CD8-positive, alpha-beta memory T cell (primary cell): Measurements from ENCODE around the gene MYO5C. TPM values are rescaled to one million over a fixed set of nuclear protein-coding genes. Genes with fewer than 3 reads are reported as not detected.

Experiments
- CTCF ChIA-PET: fragments of 350-600 bp; sonication (Branson Sonifier 250); formaldehyde crosslinking; loops from one replicate; lab custom pipeline; 2021; ENCODE audit warnings: antibody characterized with exemption; lab: Charles Lee
- POLR2A ChIA-PET: fragments of 350-600 bp; sonication (Branson Sonifier 250); formaldehyde crosslinking; loops from one replicate; lab custom pipeline; 2021; ENCODE audit warnings: antibody characterized with exemption; lab: Charles Lee
- DNase-seq, 5 donors: peaks; one replicate each; pipeline versions ENCODE4 v3.0.0 to v3.0.0-alpha.2; 2020 to 2022; ENCODE audit warnings: mixed read lengths in 1 of 5
- H3K27ac ChIP-seq: one replicate; pipeline ENCODE4 v1.7.0; 2013; ENCODE audit warnings: low read depth, mild to moderate bottlenecking, low read length, moderate library complexity
- H3K27me3 ChIP-seq: 2 replicates; pipeline ENCODE4 v1.7.0; 2013; ENCODE audit warnings: low read length, mild to moderate bottlenecking; ENCODE audit not compliant: insufficient read depth, poor library complexity, severe bottlenecking
- H3K36me3 ChIP-seq: 2 replicates; pipeline ENCODE4 v1.7.0; 2013; ENCODE audit warnings: mild to moderate bottlenecking, low read length, moderate library complexity; ENCODE audit not compliant: insufficient read depth
- H3K4me1 ChIP-seq: 2 replicates; pipeline ENCODE4 v1.7.0; 2013; ENCODE audit warnings: mild to moderate bottlenecking, low read length, moderate library complexity; ENCODE audit not compliant: insufficient read depth
- H3K4me3 ChIP-seq: 2 replicates; pipeline ENCODE4 v1.7.0; 2013; ENCODE audit warnings: mild to moderate bottlenecking, low read length
- H3K9me3 ChIP-seq: 2 replicates; pipeline ENCODE4 v1.7.0; 2013; ENCODE audit warnings: mild to moderate bottlenecking, low read length
- H3K27ac Mint-ChIP-seq, 8 donors: one replicate each; pipeline ENCODE4 v1.8.0; 2020 to 2021; ENCODE audit warnings: mixed read lengths in 8 of 8, mild to moderate bottlenecking in 6 of 8, inconsistent platforms in 3 of 8, moderate library complexity in 3 of 8
- H3K27me3 Mint-ChIP-seq, 2 donors: one replicate each; pipeline ENCODE4 v1.8.0; 2020 to 2021; ENCODE audit warnings: mixed read lengths in 2 of 2, mild to moderate bottlenecking in 1 of 2, moderate library complexity in 1 of 2
- H3K36me3 Mint-ChIP-seq, 3 donors: one replicate each; pipeline ENCODE4 v1.8.0; 2020 to 2021; ENCODE audit warnings: mixed read lengths in 3 of 3, inconsistent platforms in 1 of 3, mild to moderate bottlenecking in 1 of 3
- H3K4me1 Mint-ChIP-seq, 3 donors: one replicate each; pipeline ENCODE4 v1.8.0; 2020 to 2021; ENCODE audit warnings: mixed read lengths in 3 of 3, inconsistent platforms in 1 of 3, mild to moderate bottlenecking in 1 of 3
- H3K4me3 Mint-ChIP-seq, 7 donors: one replicate each; pipeline ENCODE4 v1.8.0; 2020 to 2021; ENCODE audit warnings: mixed read lengths in 7 of 7, mild to moderate bottlenecking in 6 of 7, moderate library complexity in 4 of 7, inconsistent platforms in 2 of 7
- H3K9me3 Mint-ChIP-seq, 5 donors: one replicate each; pipeline ENCODE4 v1.8.0; 2020 to 2022; ENCODE audit warnings: mixed read lengths in 5 of 5, mild to moderate bottlenecking in 3 of 5, moderate library complexity in 2 of 5, inconsistent platforms in 1 of 5
- polyA plus RNA-seq: library from polyadenylated mRNA; unstranded; fragments of 300-500 nt; fragmentation: Illumina TruSeq; gene quantifications from one replicate; pipeline ENCODE4 v1.2.3, GENCODE V29; 2021
- total RNA-seq, 2 experiments: library from RNA; stranded (reverse); gene quantifications; one replicate each; pipeline ENCODE4 v1.2.3, GENCODE V29; 2021

Gene MYO5C
- total RNA-seq (under 1 TPM; 0.18 to 0.33 TPM), polyA plus RNA-seq (0.48 TPM)

GRCh38 chr15:52295421-52296001 is at the start of gene MYO5C:
TSS of gene MYO5C (minus strand) at chr15:52295804. CDS start at chr15:52295636, 168 bp downstream.
- H3K27ac ChIP-seq: no peak within 1 kb of the TSS
- no peaks in the 10 kb centered on the region for H3K9me3 Mint-ChIP-seq
- H3K9me3 ChIP-seq: no peaks in the 10 kb centered on the region
- H3K4me1 Mint-ChIP-seq: peaks cover 2 to 7% (median 6%) of the 10 kb centered on the region in 3 donors
- no peaks in the 10 kb centered on the region for H3K4me1 ChIP-seq
- no peak within 1 kb of the TSS for H3K27ac Mint-ChIP-seq
- DNase-seq: peak in 1 of 5 donors; percentile 8
- POLR2A ChIA-PET: no interaction called here
- H3K4me3 Mint-ChIP-seq: peak within 1 kb of the TSS in 6 of 7 donors; percentile 32 to 78 (median 42)
- H3K4me3 ChIP-seq: no peak within 1 kb of the TSS
- peaks cover 14% of the 10 kb centered on the region for H3K27me3 ChIP-seq
- H3K36me3 ChIP-seq: no peaks in the 10 kb centered on the region
- CTCF ChIA-PET: no interaction called here
- H3K27me3 Mint-ChIP-seq: peaks cover 29 to 38% of the 10 kb centered on the region in 2 donors
- H3K36me3 Mint-ChIP-seq: no peaks in the 10 kb centered on the region

GRCh38 chr15:52344592-52344991 is 49.0 kb upstream of the MYO5C start:
- no peaks in the 10 kb centered on the region for H3K9me3 ChIP-seq
- no peak overlapping the region for H3K27ac ChIP-seq
- peaks cover 0 to 1% (median 0%) of the 10 kb centered on the region in 3 donors for H3K4me1 Mint-ChIP-seq
- POLR2A ChIA-PET: no interaction called here
- H3K9me3 Mint-ChIP-seq: no peaks in the 10 kb centered on the region
- H3K4me3 Mint-ChIP-seq: no peak overlapping the region
- peaks cover 0 to 66% (median 10%) of the 10 kb centered on the region in 3 donors for H3K36me3 Mint-ChIP-seq
- CTCF ChIA-PET: interaction anchor here (1.9 kb wide), 1 partner anchor 9 kb away, joined by 5 read pairs; no protein-coding TSS in a partner anchor
- DNase-seq: no peak
- H3K27me3 ChIP-seq: no peaks in the 10 kb centered on the region
- H3K4me1 ChIP-seq: no peaks in the 10 kb centered on the region
- H3K36me3 ChIP-seq: peaks cover 13% of the 10 kb centered on the region
- H3K27ac Mint-ChIP-seq: peak overlapping the region in 2 of 8 donors; percentile 13 to 51
- H3K27me3 Mint-ChIP-seq: no peaks in the 10 kb centered on the region
- no peak overlapping the region for H3K4me3 ChIP-seq

- Histone ChIP-seq H3K9me3 (no peaks in the 10 kb centered on the region), H3K27me3 (no peaks in the 10 kb centered on the region), H3K36me3 (peaks cover 8% of the 10 kb centered on the region), H3K4me1 (no peaks in the 10 kb centered on the region), H3K4me3 (no peak overlapping the region), H3K27ac (no peak overlapping the region)
- Mint-ChIP-seq H3K27me3 (no peaks in the 10 kb centered on the region), H3K4me3 (no peak overlapping the region), H3K36me3 (peaks cover 0 to 61% (median 10%) of the 10 kb centered on the region in 3 donors), H3K4me1 (peaks cover 0 to 1% (median 0%) of the 10 kb centered on the region in 3 donors), H3K9me3 (no peaks in the 10 kb centered on the region), H3K27ac (peak overlapping the region in 1 of 8 donors; percentile 51)
- ChIA-PET POLR2A (no interaction called here), CTCF (interaction anchor here (1.9 kb wide), 1 partner anchor 9 kb away, joined by 5 read pairs; no protein-coding TSS in a partner anchor)
- no peak for DNase-seq
Observed at GRCh38 chr15:52343831-52344230, 48.2 kb upstream of the MYO5C start.

- Histone ChIP-seq H3K36me3 (peaks cover 5% of the 10 kb centered on the region), H3K27ac (no peak overlapping the region), H3K9me3 (no peaks in the 10 kb centered on the region), H3K27me3 (no peaks in the 10 kb centered on the region), H3K4me1 (no peaks in the 10 kb centered on the region), H3K4me3 (no peak overlapping the region)
- Mint-ChIP-seq H3K27ac (peak overlapping the region in 3 of 8 donors; percentile 36 to 70 (median 43)), H3K36me3 (peaks cover 0 to 64% (median 10%) of the 10 kb centered on the region in 3 donors), H3K9me3 (no peaks in the 10 kb centered on the region), H3K27me3 (no peaks in the 10 kb centered on the region), H3K4me3 (no peak overlapping the region), H3K4me1 (no peaks in the 10 kb centered on the region)
- no peak for DNase-seq
- ChIA-PET POLR2A (no interaction called here), CTCF (no interaction called here)
Observed at GRCh38 chr15:52340093-52340492, 44.5 kb upstream of the MYO5C start.

- no peaks in the 10 kb centered on the region for H3K9me3 ChIP-seq
- CTCF ChIA-PET: interaction anchor here (1.0 kb wide), 2 partner anchors 9 to 82 kb away, joined by 3 read pairs; no protein-coding TSS in a partner anchor
- no peaks in the 10 kb centered on the region for H3K36me3 ChIP-seq
- H3K27me3 ChIP-seq: no peaks in the 10 kb centered on the region
- POLR2A ChIA-PET: no interaction called here
- H3K4me1 ChIP-seq: no peaks in the 10 kb centered on the region
- DNase-seq: no peak
- no peak overlapping the region for H3K4me3 ChIP-seq
- peaks cover 0 to 62% (median 12%) of the 10 kb centered on the region in 3 donors for H3K36me3 Mint-ChIP-seq
- peak overlapping the region in 2 of 8 donors; percentile 12 to 55 for H3K27ac Mint-ChIP-seq
- no peaks in the 10 kb centered on the region for H3K9me3 Mint-ChIP-seq
- H3K27me3 Mint-ChIP-seq: no peaks in the 10 kb centered on the region
- H3K27ac ChIP-seq: no peak overlapping the region
- no peak overlapping the region for H3K4me3 Mint-ChIP-seq
- H3K4me1 Mint-ChIP-seq: no peaks in the 10 kb centered on the region
Observed at GRCh38 chr15:52338891-52339290, 43.3 kb upstream of the MYO5C start.

- Mint-ChIP-seq H3K9me3 (no peaks in the 10 kb centered on the region), H3K4me3 (no peak overlapping the region), H3K27ac (peak overlapping the region in 4 of 8 donors; percentile 12 to 55 (median 28)), H3K36me3 (peaks cover 0 to 58% (median 12%) of the 10 kb centered on the region in 3 donors), H3K27me3 (no peaks in the 10 kb centered on the region), H3K4me1 (peaks cover 0 to under 1% (median under 1%) of the 10 kb centered on the region in 3 donors)
- POLR2A ChIA-PET: no interaction called here
- no peak overlapping the region for H3K27ac ChIP-seq
- no peaks in the 10 kb centered on the region for H3K36me3 ChIP-seq
- no peak for DNase-seq
- no peaks in the 10 kb centered on the region for H3K27me3 ChIP-seq
- no peaks in the 10 kb centered on the region for H3K4me1 ChIP-seq
- H3K4me3 ChIP-seq: no peak overlapping the region
- CTCF ChIA-PET: interaction anchor here (1.0 kb wide), 2 partner anchors 9 to 81 kb away, joined by 3 read pairs; no protein-coding TSS in a partner anchor
- H3K9me3 ChIP-seq: no peaks in the 10 kb centered on the region
Observed at GRCh38 chr15:52338058-52338457, 42.5 kb upstream of the MYO5C start.

GRCh38 chr15:52337198-52337853 is 41.7 kb upstream of the MYO5C start:
- Histone ChIP-seq H3K27ac (no peak overlapping the region), H3K4me3 (no peak overlapping the region), H3K9me3 (no peaks in the 10 kb centered on the region), H3K27me3 (no peaks in the 10 kb centered on the region), H3K36me3 (no peaks in the 10 kb centered on the region), H3K4me1 (no peaks in the 10 kb centered on the region)
- POLR2A ChIA-PET: no interaction called here
- H3K4me3 Mint-ChIP-seq: no peak overlapping the region
- H3K27me3 Mint-ChIP-seq: no peaks in the 10 kb centered on the region
- no peaks in the 10 kb centered on the region for H3K9me3 Mint-ChIP-seq
- DNase-seq: no peak
- peak overlapping the region; percentile 1 to 83 (median 50) for H3K27ac Mint-ChIP-seq
- CTCF ChIA-PET: no interaction called here
- peaks cover 2 to 5% (median 4%) of the 10 kb centered on the region in 3 donors for H3K4me1 Mint-ChIP-seq
- peaks cover 0 to 57% (median 14%) of the 10 kb centered on the region in 3 donors for H3K36me3 Mint-ChIP-seq

GRCh38 chr15:52336529-52336928 is 40.9 kb upstream of the MYO5C start:
- ChIA-PET CTCF (no interaction called here), POLR2A (no interaction called here)
- Histone ChIP-seq H3K4me1 (peaks cover 5% of the 10 kb centered on the region), H3K27me3 (no peaks in the 10 kb centered on the region), H3K9me3 (no peaks in the 10 kb centered on the region), H3K4me3 (no peak overlapping the region), H3K36me3 (no peaks in the 10 kb centered on the region), H3K27ac (no peak overlapping the region)
- Mint-ChIP-seq H3K4me3 (no peak overlapping the region), H3K27ac (peak overlapping the region in 6 of 8 donors; percentile 1 to 71 (median 29)), H3K4me1 (peaks cover 8 to 13% (median 10%) of the 10 kb centered on the region in 3 donors), H3K9me3 (no peaks in the 10 kb centered on the region), H3K36me3 (peaks cover 0 to 53% (median 16%) of the 10 kb centered on the region in 3 donors), H3K27me3 (no peaks in the 10 kb centered on the region)
- DNase-seq: no peak
